Kidney epithelial cell (primary cell): ENCODE data around the gene BPTF. TPM values are rescaled to one million over a fixed set of nuclear protein-coding genes. Genes with fewer than 3 reads are reported as not detected.
"Not testable (repeated sequence)": the region's sequence is repeated elsewhere in the genome, so short reads cannot be mapped to it uniquely, and the experiment has no call there.

ENCODE experiments used
- DNase-seq: peaks from one replicate; pipeline ENCODE4 v3.0.0-alpha.2; 2010; ENCODE audit warnings: low read depth
- H3K27me3 ChIP-seq: 2 replicates; pipeline ENCODE4 v1.6.0; 2011; ENCODE audit warnings: low read length; ENCODE audit not compliant: control insufficient read depth, insufficient read depth
- H3K36me3 ChIP-seq: 2 replicates; pipeline ENCODE4 v1.5.1; 2011; ENCODE audit warnings: low read length; ENCODE audit not compliant: control insufficient read depth, insufficient read depth
- H3K4me3 ChIP-seq: 2 replicates; pipeline ENCODE4 v1.5.1; 2011; ENCODE audit warnings: low read depth, mild to moderate bottlenecking, control low read depth, low read length
- CTCF ChIP-seq: IDR thresholded peaks from 2 replicates; pipeline ENCODE4 v1.5.1; 2011; ENCODE audit warnings: mild to moderate bottlenecking, moderate library complexity, low read length, control low read depth, inconsistent platforms; ENCODE audit not compliant: insufficient read depth, poor library complexity, severe bottlenecking
- total RNA-seq: library from RNA; depleted of rRNA; stranded (reverse); fragments of >200 nt; gene quantifications from 2 replicates; pipeline ENCODE4 v1.2.3, GENCODE V29; 2015

BPTF gene
- total RNA-seq, 1 donor from 2014 or later = 41.3 TPM

GRCh38 chr17:67853703-67854102, 28.4 kb downstream of the BPTF start:
- Histone ChIP-seq H3K27me3 (no peaks in the 10 kb centered on the region), H3K36me3 (no peaks in the 10 kb centered on the region), H3K4me3 (no peak overlapping the region)
- DNase-seq = no peak
- TF ChIP-seq CTCF = no peak

GRCh38 chr17:67854378-67854777, 29.1 kb downstream of the BPTF start:
- H3K4me3 ChIP-seq = no peak overlapping the region
- no peak for DNase-seq
- H3K27me3 ChIP-seq = no peaks in the 10 kb centered on the region
- TF ChIP-seq CTCF = no peak
- H3K36me3 ChIP-seq = no peaks in the 10 kb centered on the region

GRCh38 chr17:67855504-67856324, 30.4 kb downstream of the BPTF start:
- Histone ChIP-seq H3K36me3 (no peaks in the 10 kb centered on the region), H3K4me3 (no peak overlapping the region), H3K27me3 (no peaks in the 10 kb centered on the region)
- DNase-seq = no peak
- TF ChIP-seq CTCF = no peak

GRCh38 chr17:67856402-67856801, 31.1 kb downstream of the BPTF start:
- H3K4me3 ChIP-seq, DNase-seq, H3K27me3 ChIP-seq, H3K36me3 ChIP-seq: not testable (repeated sequence)

GRCh38 chr17:67862614-67863217, 37.4 kb downstream of the BPTF start:
- Histone ChIP-seq H3K36me3 (peaks cover 2% of the 10 kb centered on the region), H3K4me3 (no peak overlapping the region), H3K27me3 (no peaks in the 10 kb centered on the region)
- TF ChIP-seq CTCF = peak; percentile 3
- DNase-seq = no peak

- Histone ChIP-seq H3K27me3 (no peaks in the 10 kb centered on the region), H3K36me3 (peaks cover 2% of the 10 kb centered on the region), H3K4me3 (no peak overlapping the region)
- no peak for TF ChIP-seq CTCF
- DNase-seq = no peak
Measured at GRCh38 chr17:67863624-67864247, 38.4 kb downstream of the BPTF start.
